ENCODE results near the gene SORCS3. TPM values are rescaled to one million over a fixed set of nuclear protein-coding genes. Genes with fewer than 3 reads are reported as not detected.

SORCS3 gene
- total RNA-seq, 1 experiment from 2014 or later = not detected

DNA sequence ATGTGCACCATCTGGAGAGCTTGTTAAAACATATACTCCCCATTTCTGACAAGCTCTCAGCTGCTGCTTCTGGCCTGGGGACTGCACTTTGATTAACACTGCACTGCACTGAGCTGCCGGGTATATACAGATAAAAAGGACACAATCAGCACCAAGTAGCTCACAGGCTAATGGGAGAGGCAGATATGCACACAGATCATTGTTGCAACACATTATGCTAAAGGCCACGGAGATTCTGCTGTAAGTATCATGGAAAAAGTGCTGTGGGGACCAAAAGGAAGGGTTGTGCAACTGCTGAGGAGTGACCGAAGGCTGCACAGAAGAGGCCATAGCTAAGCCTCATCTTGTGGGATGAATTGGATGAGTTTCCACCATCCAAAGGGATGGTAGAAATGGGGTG lies 455.2 kb downstream of the SORCS3 start:
- no peak for DNase-seq (ENCODE audit: low spot score)

DNA sequence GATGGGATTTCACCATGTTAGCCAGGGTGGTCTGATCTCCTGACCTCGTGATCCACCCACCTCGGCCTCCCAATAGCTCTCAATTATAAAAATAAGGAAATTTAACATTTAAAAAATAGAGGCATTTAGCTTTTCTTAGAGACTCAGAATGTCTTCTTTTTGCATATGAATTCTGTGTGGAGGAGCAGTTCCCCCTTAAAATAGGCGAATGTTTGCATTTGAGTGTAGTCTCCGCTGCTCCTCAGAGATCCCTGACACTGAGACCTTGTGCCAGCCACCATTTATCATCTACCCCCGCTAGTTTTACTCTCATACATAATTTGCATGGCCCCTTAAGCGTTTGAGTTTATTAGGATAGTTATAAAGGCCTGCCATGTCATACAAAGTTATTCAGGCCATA lies 461.9 kb downstream of the SORCS3 start:
- DNase-seq (ENCODE audit: low spot score) = no peak

DNA sequence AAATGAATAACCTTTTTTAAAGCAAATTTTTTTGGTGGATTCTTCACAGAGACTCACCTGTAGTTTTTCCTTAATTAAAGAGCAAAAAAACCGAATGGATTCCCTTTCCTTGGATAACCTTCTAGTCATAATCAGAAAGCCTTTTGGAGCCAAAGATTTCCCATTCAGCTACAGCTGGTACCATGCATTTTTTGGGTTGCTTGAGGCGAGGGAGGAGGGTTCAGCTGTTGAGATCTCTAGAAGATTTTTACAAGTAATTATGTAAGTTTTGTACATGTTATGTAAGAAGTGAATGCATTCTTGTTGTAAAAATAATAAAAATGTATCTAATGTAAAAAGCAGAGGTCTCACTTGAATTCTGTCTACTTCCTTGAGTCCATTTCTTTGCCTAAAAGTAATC lies 463.2 kb downstream of the SORCS3 start:
- DNase-seq (ENCODE audit: low spot score) = no peak

DNA sequence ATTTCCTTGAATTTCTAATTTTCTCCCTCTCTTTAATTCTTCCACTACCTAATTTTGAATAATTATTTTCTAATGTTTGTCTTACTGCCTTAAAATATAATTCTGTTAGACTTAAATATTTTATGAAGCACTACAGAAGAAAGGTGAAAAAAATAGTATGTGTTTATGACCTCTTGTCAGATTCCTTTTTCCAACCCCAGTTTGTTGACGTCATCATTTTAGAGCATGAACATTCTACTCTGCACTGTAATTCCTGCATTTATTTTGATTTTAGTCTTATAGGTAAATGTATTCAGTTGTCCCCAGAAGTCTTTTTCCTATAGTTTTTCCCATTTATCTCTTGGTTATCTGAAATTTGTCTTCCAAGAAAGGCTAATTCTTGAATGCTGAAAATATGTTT lies 468.1 kb downstream of the SORCS3 start:
- DNase-seq (ENCODE audit: low spot score) = no peak

DNA sequence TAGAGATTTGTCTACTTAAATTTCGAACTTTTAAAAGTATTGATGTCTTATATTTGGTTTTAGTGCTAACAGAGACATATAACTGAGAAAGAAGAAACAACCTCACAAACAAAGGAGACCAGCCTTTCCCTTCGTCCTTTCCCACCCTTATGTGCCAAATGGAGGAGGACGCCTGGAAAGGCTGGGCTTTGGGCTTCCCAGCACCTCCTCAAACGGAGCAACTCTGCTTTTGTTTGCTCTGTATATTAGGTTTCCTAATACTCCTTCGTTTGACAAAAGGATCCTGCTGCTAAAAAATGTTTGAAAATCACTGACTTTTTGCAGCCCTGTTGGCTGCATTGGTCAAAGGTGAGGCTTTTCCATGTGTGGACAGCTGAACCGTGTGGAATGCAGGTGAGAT lies 471.8 kb downstream of the SORCS3 start:
- DNase-seq (ENCODE audit: low spot score) = no peak

DNA sequence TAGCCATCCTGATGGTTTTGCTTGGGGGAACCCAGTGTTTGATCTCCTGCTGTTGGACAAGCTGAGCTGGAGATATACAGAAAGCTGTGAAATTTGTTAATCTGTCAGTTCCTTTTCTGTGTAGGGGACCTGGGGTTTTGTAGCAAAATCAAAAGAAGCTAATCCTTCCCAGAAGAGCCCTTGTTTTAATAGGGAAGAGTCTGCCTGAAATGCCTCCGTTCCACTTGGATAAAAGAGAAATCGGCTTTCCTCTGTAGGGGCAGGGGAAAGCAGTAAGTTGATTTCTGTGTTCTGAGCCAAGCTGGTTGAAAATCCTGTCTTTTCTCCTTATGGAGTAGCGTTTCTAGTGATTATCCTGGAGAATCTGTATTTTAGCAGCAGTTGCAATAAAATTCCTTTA lies 472.6 kb downstream of the SORCS3 start:
- DNase-seq (ENCODE audit: low spot score) = no peak

DNA sequence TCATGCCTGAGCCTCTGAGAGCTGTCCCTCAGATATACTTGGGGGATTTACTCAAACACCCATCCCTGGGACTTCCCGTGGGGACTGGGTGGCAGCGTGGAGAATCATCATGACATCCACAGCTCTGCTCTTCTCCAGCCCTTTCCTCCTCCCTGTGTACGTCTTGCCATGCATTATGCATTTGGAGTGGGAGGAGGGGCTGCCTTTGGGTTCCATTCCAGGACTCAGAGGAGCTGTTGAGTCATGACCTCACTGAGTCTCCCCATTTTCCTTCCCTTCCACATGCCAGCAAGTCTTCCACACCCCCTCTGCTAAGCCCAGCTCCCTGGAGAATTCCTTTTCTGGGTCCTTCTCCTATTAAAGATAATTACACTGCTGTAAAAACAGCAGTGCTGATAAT lies 480.7 kb downstream of the SORCS3 start:
- DNase-seq (ENCODE audit: low spot score) = no peak

DNA sequence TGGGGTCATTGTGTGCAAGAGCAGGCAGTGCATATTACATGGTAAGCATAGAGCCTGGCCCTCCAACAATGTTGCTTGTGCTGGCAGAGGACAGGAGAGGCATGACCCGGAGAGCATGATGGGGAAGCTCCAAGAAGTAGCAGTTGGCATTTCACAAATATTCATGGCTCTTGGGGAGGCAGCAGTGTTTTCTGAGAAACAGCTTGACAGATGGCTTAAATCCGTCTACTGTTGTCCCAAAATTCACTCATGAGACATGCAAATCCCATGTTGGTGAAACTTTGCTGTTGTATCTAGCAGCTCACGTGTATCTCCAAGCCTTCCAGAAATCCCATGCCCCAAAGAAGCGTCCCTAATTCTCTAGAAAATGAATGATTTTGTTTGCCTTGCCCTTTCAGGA lies 487.0 kb downstream of the SORCS3 start:
- DNase-seq (ENCODE audit: low spot score) = no peak

DNA sequence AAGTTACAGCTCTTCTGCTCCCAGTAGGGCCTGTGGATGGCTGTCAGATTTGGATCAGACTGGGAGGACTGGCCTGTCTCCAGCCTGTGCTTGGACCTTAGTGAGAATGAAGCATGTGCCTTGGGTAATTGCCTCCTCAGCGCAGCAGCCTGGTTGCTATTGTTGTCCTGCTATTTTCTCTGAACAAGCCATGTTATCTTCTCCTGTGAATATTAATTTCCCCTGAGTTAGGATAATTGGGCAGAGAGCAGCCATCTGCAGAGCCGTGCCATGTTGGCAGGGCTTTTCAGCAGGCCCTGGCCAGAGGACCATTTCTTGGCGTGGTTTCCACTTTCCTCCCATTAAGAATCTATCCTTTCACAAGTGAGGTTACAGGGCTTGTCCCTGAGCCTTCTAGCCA lies 497.3 kb downstream of the SORCS3 start:
- DNase-seq (ENCODE audit: low spot score) = no peak

DNA sequence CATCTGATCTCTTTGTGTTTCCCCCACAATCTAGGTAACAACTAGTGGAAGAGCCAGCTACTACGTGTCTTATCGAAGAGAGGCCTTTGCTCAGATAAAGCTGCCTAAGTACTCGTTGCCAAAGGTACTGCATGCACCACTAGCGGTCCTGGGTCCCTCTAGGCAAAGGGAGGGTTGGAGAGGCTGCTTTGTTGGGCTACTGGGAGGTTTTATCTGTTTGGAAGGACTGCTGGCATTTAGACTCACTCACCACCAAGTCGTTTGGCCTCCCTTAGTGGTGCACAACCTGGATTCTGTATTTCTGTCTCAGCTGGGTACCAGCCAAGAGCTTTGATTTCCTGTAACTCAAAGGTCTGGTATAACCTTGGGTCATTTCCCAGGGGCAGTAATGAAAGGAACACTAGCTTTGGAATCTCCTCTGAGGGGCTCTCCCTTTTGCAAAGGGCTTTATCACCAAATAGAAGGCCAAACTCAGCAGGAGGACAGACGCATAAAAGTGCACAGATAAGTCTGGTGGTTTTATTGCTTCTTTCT lies 498.3 kb downstream of the SORCS3 start:
- DNase-seq (ENCODE audit: low spot score) = no peak

DNA sequence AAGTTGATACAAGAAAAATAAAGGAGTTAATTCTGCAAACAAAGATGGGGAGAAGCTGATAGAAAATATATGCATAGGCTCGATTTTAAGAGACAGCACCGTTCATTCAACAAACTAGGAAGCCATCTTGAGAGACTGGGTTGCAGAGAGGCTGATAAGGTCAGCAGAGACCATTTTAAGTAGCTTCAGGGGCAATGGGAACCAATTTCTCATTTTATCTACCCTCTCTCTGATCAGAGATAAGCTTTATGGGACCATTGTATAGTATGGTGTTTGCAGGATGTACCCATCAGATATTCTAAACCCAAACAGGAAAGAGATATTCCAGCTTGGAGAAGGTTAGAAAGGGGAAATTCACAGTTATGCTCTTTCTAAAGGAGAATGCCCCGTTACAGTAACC lies 499.5 kb downstream of the SORCS3 start:
- DNase-seq (ENCODE audit: low spot score) = no peak

DNA sequence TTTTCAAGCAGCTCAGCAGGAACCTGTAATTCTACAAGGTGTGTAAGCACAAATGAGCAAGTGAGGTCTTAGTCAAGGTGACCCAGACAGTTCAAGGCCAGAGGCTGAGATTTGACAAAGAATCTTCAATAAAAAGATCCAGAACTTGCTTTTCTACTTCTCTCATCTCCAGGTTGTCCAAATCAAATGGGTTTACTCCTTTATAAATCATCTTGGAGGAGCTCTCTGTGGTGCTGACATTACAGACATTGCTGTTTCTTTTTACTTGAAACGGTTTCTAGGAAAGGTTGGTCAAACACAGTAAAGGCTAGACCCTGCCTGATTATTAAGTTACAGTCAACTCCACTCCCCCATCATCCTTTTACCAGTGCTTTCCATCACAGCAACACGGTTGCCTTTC lies 504.6 kb downstream of the SORCS3 start:
- DNase-seq (ENCODE audit: low spot score) = no peak

DNA sequence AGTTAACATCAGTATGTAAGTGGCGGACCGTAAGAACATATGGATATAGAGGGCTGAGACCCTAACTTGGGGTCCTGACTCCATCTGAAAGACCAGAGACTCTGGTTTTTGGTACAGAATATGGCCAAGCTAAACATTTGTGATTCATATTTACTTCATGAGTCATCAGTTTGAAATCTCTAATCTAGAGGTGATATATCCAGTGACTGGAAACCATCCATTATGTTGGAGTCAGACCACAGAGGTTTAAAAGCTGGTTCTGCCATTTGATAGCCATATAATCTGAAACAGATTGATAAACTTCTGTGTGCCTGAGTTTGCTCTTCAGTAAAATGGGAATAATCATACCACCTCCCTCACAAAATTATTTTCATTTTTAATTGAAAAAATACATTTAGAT lies 505.3 kb downstream of the SORCS3 start:
- DNase-seq (ENCODE audit: low spot score) = peak; percentile 15

DNA sequence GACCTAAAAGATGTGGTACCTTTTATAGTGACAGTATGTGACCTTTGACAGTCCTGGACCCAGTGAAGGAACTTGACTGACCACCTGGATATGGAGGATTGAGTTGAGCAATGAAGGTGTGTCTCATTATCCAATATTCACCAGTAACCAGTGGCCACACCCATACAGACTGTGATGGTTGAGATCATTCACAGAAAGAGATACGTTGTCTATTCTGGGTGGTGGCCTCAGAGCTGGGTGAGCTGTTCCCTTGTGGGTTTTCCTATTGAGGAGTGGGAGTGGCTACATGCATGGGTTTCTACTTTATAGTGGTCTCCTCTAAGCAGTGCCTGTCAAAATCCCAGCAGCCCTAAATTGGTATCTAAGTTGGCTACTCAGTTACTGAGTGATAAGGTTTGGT lies 507.4 kb downstream of the SORCS3 start:
- no peak for DNase-seq (ENCODE audit: low spot score)

DNA sequence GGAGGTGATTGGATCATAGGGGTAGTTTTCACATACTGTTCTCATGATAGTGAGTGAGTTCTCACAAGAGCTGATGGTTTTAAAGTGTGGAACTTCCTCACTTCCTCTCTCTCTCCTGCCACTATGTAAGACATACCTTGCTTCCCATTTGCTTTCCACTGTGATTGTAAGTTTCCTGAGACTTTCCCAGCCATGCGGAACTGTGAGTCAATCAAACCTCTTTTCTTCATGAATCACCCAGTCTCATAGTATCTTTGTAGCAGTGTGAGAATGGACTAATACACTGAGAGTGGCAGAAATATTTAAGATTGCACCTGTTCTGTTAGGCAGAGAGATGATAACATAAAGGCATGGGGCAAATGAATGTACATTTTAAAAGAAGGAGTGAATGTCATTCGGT lies 507.8 kb downstream of the SORCS3 start:
- peak; percentile 56 for DNase-seq (ENCODE audit: low spot score)

DNA sequence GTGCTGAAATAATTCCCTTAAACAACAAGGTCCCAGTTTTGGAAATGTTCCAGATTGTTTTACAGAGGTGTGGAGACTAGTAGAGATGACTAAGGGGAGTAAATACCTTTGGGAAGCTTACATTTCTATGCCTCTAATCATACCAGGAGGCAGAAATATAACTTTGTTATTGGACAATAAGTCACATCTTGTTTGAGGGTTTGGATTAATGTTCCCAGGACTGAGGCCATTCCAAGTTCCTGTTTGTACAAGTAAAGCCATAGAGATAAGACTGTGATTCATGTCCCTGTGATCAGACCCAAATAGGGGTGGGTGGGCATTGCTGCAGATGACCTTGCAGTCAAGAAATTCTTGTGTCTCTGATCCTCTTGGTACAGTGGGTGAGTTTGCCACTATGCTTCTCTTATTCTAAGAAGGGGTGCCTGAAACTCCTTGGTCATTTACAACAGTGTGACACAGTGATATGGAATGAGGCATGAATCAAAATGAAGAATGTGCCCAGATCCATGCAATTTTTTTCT lies 508.3 kb downstream of the SORCS3 start:
- DNase-seq (ENCODE audit: low spot score) = peak; percentile 79

DNA sequence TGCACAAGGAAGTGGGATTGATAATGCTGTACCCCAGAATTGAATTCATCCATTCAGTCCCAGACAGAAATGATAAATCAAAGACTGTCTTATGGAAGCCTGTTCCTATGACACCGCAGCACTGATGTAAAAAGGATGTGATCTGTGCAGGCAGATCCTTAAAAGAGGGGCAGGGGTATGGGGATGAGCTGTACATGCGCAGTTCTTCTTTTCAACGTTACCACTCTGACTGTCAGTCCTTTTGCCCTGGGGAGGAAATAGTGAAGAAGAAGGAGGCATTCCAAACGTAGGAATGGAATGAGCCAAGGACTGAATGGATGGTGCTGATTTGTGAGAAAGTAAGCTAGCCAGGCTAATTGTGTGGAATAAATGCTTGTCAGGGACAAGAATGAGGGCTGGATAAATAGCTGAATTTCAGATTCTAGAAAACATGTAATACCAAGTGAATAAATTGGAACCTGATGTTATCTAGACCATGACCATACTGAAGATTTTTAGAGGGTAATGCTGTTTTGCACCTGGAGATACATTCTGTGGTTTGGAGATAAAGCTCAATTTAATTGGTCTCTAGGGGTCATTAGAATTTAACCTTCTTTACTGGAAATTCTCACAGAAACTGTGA lies 509.3 kb downstream of the SORCS3 start:
- peak; percentile 27 for DNase-seq (ENCODE audit: low spot score)

DNA sequence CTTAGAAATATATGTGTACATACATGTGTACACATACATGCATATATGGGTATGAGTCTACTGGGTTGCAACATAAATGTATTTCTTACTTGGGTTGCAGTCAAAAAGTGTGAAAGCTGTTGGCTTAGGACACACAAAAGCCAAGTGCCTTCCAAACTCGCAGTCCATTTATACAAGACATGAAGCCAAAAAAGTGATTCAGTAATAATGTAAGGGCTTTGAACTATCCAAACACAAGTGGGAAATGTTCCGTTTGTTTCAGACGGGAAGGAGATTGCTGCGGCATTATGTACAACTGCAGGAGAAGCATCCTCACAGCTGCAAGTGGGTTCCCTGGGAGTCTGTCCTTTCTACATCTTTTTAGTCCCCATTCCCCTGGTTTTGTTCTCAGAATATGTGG lies 513.6 kb downstream of the SORCS3 start:
- no peak for DNase-seq (ENCODE audit: low spot score)

DNA sequence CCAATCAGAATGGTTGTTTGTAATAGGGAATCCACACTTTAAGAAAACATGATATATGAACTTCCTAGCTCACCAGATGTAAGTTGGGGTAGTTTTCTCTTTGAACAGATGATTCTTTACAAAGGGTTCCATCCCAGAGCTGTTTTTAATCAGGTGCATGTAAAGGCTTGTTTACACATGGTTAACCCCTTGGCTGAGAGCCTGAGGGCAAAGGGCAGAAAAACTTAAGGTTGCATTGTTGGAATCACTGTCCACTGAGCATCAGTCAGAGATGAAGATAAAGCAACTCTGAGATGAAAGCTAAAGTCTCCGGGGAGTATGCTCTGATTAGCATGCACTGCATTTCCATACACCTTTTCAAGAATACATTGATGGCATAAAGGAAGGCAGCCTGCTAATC lies 518.2 kb downstream of the SORCS3 start:
- DNase-seq (ENCODE audit: low spot score) = no peak

DNA sequence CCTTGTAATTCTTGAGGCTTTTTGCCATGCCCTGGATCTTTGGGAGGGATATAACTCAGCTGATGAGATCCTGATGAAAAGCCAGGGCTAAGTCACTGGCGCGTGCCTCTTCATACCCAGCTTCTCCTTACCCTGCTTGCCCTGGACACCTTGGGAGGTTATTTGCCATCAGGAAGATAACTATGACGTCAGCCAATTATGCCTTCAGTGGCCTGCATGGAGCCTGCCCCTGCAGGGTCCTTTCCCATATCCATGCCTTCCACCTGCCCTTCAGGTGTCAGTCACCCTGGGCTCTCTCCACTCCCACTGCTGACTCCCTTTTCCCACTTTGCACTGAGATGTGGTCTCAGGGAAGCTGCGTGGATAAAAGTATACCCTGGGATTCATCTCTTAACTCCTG lies 520.1 kb downstream of the SORCS3 start:
- no peak for DNase-seq (ENCODE audit: low spot score)

DNA sequence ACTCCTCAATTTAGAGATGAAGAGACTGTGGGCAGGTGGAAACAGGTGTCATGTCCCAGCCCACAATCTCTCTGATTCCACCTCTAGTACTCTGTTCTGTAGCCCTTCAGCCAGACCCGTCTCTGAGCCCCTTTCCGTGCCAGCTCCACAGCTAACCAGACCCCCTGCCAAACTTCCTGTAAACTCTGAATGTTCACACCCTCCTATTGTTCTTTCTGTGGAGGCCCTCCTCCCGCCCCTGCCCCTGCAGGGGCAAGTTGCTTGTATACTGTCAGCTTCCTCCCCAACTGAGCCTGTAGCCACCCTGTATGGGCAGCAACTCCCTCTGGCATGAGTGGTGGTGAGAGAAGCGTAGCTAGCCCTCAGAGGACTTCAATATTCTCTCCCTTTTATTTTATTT lies 520.7 kb downstream of the SORCS3 start:
- no peak for DNase-seq (ENCODE audit: low spot score)

DNA sequence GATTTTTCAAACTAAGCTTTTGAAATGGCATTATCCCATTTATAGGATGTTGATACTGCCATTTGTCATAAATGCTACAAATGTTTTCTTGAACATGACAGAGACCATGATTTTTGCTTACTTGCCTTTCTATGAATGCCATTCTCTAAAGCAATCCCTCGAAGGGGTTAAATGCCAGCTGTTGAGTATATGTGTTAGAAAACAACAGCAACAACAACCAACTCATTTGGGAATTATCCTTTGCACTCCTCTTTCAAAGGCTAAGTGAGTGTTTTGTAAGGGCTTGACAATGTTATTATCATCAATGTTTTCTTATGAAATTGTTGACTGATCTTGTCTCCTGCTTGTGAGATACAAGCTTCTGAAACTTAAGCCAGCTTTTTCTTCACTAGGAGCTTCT lies 529.4 kb downstream of the SORCS3 start:
- DNase-seq (ENCODE audit: low spot score) = no peak

DNA sequence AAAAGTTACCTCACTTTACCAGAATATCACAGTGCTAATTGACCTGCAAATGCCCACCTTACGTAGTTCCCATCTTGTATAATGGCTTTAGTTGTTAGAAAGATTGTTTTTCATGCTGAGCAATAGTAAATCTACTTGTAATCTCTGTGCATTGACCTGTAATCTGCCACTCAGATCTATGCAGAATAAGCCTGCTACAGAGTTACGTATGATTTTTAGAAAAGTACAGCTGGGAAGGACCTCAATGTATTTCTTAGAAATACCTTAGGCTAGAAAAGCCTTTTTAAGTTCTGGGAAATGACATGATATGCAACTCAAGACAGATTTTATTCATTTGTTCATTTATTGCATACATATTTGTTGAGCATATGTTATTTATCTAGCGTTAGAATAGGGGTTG lies 530.9 kb downstream of the SORCS3 start:
- no peak for DNase-seq (ENCODE audit: low spot score)

DNA sequence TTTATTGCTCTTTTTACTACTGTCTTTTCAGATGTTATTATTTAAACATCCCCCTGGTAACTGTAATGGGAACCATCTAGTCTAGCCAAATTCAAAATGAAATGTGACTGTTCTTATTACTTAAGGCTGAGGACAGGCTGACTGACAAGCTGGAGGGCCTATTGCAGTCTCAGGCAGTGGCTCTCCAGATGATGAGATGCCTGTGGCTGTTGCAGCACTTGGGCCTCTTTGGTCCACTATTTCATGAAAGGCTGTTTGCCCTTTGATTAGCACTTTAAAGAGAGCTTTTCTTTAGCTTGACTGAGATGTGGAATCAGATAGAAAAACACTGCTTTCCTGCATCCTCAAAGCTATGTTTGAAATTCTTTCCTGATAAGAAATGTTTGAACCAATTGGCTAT lies 540.5 kb downstream of the SORCS3 start:
- DNase-seq (ENCODE audit: low spot score) = no peak
